ENCODE data around the gene SZRD1. TPM values are rescaled to one million over a fixed set of nuclear protein-coding genes. Genes with fewer than 3 reads are reported as not detected.

The SZRD1 gene
- total and polyA plus RNA-seq, 2 donors (not counting 3 experiments of a cell fraction or from before 2014, with no cell fraction given): 162 to 164 TPM

DNA sequence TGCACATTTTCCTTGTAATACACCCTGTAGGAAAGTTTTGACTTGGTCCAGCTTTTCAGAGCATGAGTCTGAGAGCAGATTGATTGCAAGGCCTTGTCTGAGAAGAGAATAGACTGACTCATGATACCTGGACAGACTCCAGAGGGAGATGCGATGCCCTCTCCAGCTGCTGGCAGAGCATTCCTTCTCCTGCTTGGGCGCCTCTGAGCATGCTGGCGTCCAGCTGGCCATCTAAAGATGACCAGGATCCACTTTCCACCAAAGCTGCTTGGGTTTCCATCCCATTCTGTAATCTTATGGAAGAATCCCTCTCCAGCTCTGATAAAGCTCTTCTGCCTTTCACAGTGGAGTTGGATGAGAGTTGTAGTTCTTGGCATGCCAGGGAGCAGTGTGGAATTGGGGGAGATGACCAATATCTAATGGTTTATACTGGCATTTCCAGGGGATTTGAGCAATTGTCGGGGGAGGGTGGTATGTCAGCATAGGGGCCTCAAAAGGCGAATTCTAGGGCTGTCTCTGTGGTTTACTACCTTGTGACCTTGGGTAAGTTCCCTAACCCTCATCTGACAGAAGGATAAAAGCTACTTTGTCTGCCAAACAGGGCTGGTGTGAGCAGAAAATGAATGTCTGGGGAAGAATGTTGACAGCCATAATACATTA lies 19.5 kb downstream of the SZRD1 start:
- ChIA-PET POLR2A (interaction anchor here (0.6 to 2.2 kb wide), 4 partner anchors 11 to 32 kb away, joined by 3 to 5 read pairs (median 4); no protein-coding TSS in a partner anchor), CTCF (interaction anchor here (1.0 to 2.8 kb wide), 4 partner anchors 11 to 34 kb away, joined by 3 to 15 read pairs (median 11); partner anchors contain the start of genes FBXO42 and SZRD1)

DNA sequence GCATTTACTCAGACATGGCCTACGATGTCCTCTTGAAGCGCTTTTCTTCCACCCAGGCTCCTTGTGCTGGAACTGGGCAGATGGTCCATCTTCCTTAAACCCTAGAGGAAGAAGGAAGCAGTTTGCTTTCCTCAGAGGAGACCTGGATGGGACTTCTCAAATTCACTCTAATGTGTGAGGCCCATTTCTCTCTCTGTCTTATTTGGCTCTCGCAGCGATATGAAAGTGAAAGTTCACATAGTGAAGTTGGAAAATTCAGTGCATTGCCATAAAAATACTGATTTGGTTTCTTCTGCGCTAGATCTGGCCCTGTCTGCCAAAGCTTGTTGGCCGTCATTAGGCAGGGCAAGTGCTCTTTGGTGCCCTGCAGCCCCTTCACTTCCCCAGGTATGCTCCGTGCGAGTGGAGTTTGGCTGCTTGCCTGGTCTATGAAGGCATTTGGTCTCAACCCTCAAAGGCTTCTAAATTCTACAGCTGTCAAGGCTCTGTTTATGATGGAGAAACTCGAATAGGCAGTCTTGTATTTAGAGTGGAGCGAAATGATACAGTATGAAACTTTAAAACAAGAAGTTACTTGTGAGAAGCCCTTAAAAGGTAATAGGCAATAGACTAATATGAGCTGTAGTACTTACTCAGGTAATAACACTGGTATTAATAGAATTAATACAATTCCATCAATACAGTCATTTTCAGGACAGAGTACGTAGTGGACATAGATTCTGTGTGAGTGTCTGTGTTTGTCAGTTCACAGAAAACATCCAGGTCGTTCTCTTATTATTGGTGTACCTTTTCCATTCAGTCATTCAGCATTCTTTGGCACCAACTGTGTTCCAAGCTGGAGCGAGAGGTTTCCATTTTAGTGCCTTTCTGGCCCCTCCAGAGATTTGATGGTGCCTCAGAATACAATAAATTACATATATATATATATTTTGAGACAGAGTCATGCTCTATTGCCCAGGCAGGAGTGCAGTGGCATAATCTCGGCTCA lies 20.5 kb downstream of the SZRD1 start:
- H3K9me1 ChIP-seq (replicated peaks; ENCODE audit: control insufficient read depth, extremely low read depth, insufficient read depth, low read length): no peaks in the 10 kb centered on the region
- TF ChIP-seq FOS (IDR thresholded peaks at IDR 0.05; ENCODE audit: borderline replicate concordance, insufficient read depth, low read length) (no peak), POLR2A (IDR thresholded peaks at IDR 0.05; ENCODE audit: low read depth, low read length) (no peak), MYC (IDR thresholded peaks at IDR 0.05; ENCODE audit: low read depth, low read length) (no peak)
- no TSS peak for BruUV-seq (replicated peaks)
- peaks cover 92% of the 10 kb centered on the region for H3K79me2 ChIP-seq (ENCODE audit: control insufficient read depth, insufficient read depth, low read length)
- peaks cover 2% of the 10 kb centered on the region for H4K20me1 ChIP-seq (replicated peaks; ENCODE audit: control insufficient read depth, extremely low read depth, insufficient read depth, low read length)
- CTCF ChIA-PET: interaction anchor here (1.0 to 2.8 kb wide), 3 partner anchors 12 to 24 kb away, joined by 3 to 15 read pairs (median 12); no protein-coding TSS in a partner anchor
- peak overlapping the region; percentile 45 for H3K4me2 ChIP-seq (ENCODE audit: insufficient read depth, low read length)
- peaks cover 0 to 5% of the 10 kb centered on the region in 2 experiments for H3K36me3 ChIP-seq (ENCODE audit: control insufficient read depth in 2 of 2, extremely low read depth in 1 of 2, insufficient read depth in 2 of 2, low read length in 2 of 2)
- dilution Hi-C loops (cut with MboI; ENCODE audit: extremely low pct_ligation_motif_present, low sequenced_read_pairs) (no loop called here), intact Hi-C loops (cut with micrococcal nuclease) (loop anchor here (2.0 kb wide), 1 partner anchor 13 kb away; no protein-coding TSS in a partner anchor)
- no peak overlapping the region for H3K9ac ChIP-seq (replicated peaks; ENCODE audit: extremely low read depth, insufficient read depth, low read length)
- peaks cover 24% of the 10 kb centered on the region for H3K4me1 ChIP-seq (ENCODE audit: control insufficient read depth, extremely low read depth, insufficient read depth, low read length)
- no peaks in the 10 kb centered on the region for H3K9me3 ChIP-seq (replicated peaks; ENCODE audit: control insufficient read depth, insufficient read depth, low read length)
- POLR2A ChIA-PET: interaction anchor here (1.5 to 2.2 kb wide), 2 partner anchors 12 to 13 kb away, joined by 3 to 5 read pairs; no protein-coding TSS in a partner anchor
- H2AFZ ChIP-seq (ENCODE audit: low read depth, low read length): no peak overlapping the region
- peak overlapping the region in 1 of 3 experiments; percentile 24 for H3K4me3 ChIP-seq (replicated peaks in 1 of 3; ENCODE audit: insufficient read depth in 1 of 3, low read depth in 1 of 3, low read length in 3 of 3)
- H3K27ac ChIP-seq (ENCODE audit: insufficient read depth, low read depth, low read length): no peak overlapping the region
- DNase-seq (ENCODE audit: low read depth, low spot score): peak; percentile 42
- peak; percentile 54 for FAIRE-seq
- H3K27me3 ChIP-seq (ENCODE audit: control insufficient read depth in 2 of 2, insufficient read depth in 2 of 2, low read length in 2 of 2): no peaks in the 10 kb centered on the region

More for the DNA sequence above, 19.5 kb downstream of the SZRD1 start:
- Histone ChIP-seq H3K4me1 (ENCODE audit: control insufficient read depth, extremely low read depth, insufficient read depth, low read length) (peaks cover 21% of the 10 kb centered on the region), H3K4me2 (ENCODE audit: insufficient read depth, low read length) (peak overlapping the region; percentile 45), H3K36me3 (ENCODE audit: control insufficient read depth in 2 of 2, extremely low read depth in 1 of 2, insufficient read depth in 2 of 2, low read length in 2 of 2) (peaks cover 0 to 5% of the 10 kb centered on the region in 2 experiments), H3K4me3 (replicated peaks in 1 of 3; ENCODE audit: insufficient read depth in 1 of 3, low read depth in 1 of 3, low read length in 3 of 3) (no peak overlapping the region), H4K20me1 (replicated peaks; ENCODE audit: control insufficient read depth, extremely low read depth, insufficient read depth, low read length) (no peaks in the 10 kb centered on the region), H3K79me2 (ENCODE audit: control insufficient read depth, insufficient read depth, low read length) (peaks cover 92% of the 10 kb centered on the region), H3K9me3 (replicated peaks; ENCODE audit: control insufficient read depth, insufficient read depth, low read length) (no peaks in the 10 kb centered on the region), H3K27ac (ENCODE audit: insufficient read depth, low read depth, low read length) (no peak overlapping the region), H3K27me3 (ENCODE audit: control insufficient read depth in 2 of 2, insufficient read depth in 2 of 2, low read length in 2 of 2) (no peaks in the 10 kb centered on the region), H2AFZ (ENCODE audit: low read depth, low read length) (no peak overlapping the region), H3K9ac (replicated peaks; ENCODE audit: extremely low read depth, insufficient read depth, low read length) (no peak overlapping the region), H3K9me1 (replicated peaks; ENCODE audit: control insufficient read depth, extremely low read depth, insufficient read depth, low read length) (no peaks in the 10 kb centered on the region)
- no peak for TF ChIP-seq JUN (IDR thresholded peaks at IDR 0.05; ENCODE audit: borderline replicate concordance, insufficient read depth, insufficient read length, low read depth)
- TF ChIP-seq EZH2 (IDR thresholded peaks at IDR 0.05; ENCODE audit: borderline replicate concordance, low read depth, low read length, severe bottlenecking): no peak
- no peak for TF ChIP-seq POLR2A (IDR thresholded peaks at IDR 0.05; ENCODE audit: low read depth, low read length)
- dilution Hi-C loops (cut with MboI; ENCODE audit: extremely low pct_ligation_motif_present, low sequenced_read_pairs): no loop called here
- intact Hi-C loops (cut with micrococcal nuclease): loop anchor here (1.0 kb wide), 1 partner anchor 40 kb away; no protein-coding TSS in a partner anchor
- no TSS peak for BruUV-seq (replicated peaks)
- FAIRE-seq: peak; percentile 72
- DNase-seq (ENCODE audit: low read depth, low spot score): peak; percentile 71

Data from endothelial cell of umbilical vein (primary cell).